Neural cell (in vitro differentiated cells): ENCODE data around the gene PTK7. TPM values are rescaled to one million over a fixed set of nuclear protein-coding genes. Genes with fewer than 3 reads are reported as not detected.

Source experiments
- H2AFZ ChIP-seq: fragments of 200-600, 300-800 bp; sonication (generic), shearing (Covaris generic); 2 replicates; pipeline ENCODE4 v1.6.0; 2014; ENCODE audit warnings: low read depth, mild to moderate bottlenecking, antibody characterized with exemption, low read length, moderate library complexity
- H3F3A ChIP-seq: fragments of 200-600 bp; shearing (Covaris generic); 2 replicates; pipeline ENCODE4 v1.6.1; 2016; ENCODE audit warnings: mild to moderate bottlenecking, moderate library complexity, mixed read lengths, antibody characterized with exemption, low read length; ENCODE audit not compliant: insufficient read depth, poor library complexity, severe bottlenecking
- H3K27ac ChIP-seq: fragments of 200-600, 300-800 bp; sonication (generic), shearing (Covaris generic); 2 replicates; pipeline ENCODE4 v1.5.1; 2014; ENCODE audit warnings: mild to moderate bottlenecking, low read length, moderate library complexity
- H3K27me3 ChIP-seq: fragments of 300-800, 200-600 bp; sonication (generic), shearing (Covaris generic); 2 replicates; pipeline ENCODE4 v1.6.0; 2014; ENCODE audit warnings: mild to moderate bottlenecking, low read depth, low read length, moderate library complexity; ENCODE audit not compliant: insufficient read depth
- H3K36me3 ChIP-seq: fragments of 300-800, 200-600 bp; sonication (generic), shearing (Covaris generic); 2 replicates; pipeline ENCODE4 v1.5.1; 2014; ENCODE audit warnings: mild to moderate bottlenecking, antibody characterized with exemption, low read length, moderate library complexity; ENCODE audit not compliant: insufficient read depth
- H3K4me2 ChIP-seq: fragments of 300-800, 200-600 bp; sonication (generic), shearing (Covaris generic); 2 replicates; pipeline ENCODE4 v1.6.0; 2014; ENCODE audit warnings: mild to moderate bottlenecking, low read length
- H3K4me3 ChIP-seq: fragments of 300-800, 200-600 bp; sonication (generic), shearing (Covaris generic); 2 replicates; pipeline ENCODE4 v1.5.1; 2014; ENCODE audit warnings: mild to moderate bottlenecking, low read length, moderate library complexity
- H3K79me2 ChIP-seq: fragments of 200-600 bp; shearing (Covaris generic); replicated peaks from 2 replicates; pipeline ENCODE4 v1.6.0; 2014; ENCODE audit warnings: mild to moderate bottlenecking, low read length, moderate library complexity; ENCODE audit not compliant: insufficient read depth
- H3K9ac ChIP-seq: fragments of 300-800, 200-600 bp; sonication (generic), shearing (Covaris generic); 2 replicates; pipeline ENCODE4 v1.6.1; 2016; ENCODE audit warnings: mild to moderate bottlenecking, low read length, mixed read lengths
- H3K9me2 ChIP-seq: fragments of 200-600 bp; shearing (Covaris generic); 2 replicates; pipeline ENCODE4 v1.6.1; 2016; ENCODE audit warnings: mild to moderate bottlenecking, low read length, mixed read lengths; ENCODE audit not compliant: insufficient read depth
- H3K9me3 ChIP-seq: fragments of 200-600, 300-800 bp; sonication (generic), shearing (Covaris generic); 2 replicates; pipeline ENCODE4 v1.6.1; 2016; ENCODE audit warnings: mild to moderate bottlenecking, mixed run types, low read length, moderate library complexity, mixed read lengths
- H4K20me1 ChIP-seq: fragments of 200-600 bp; shearing (Covaris generic); 2 replicates; pipeline ENCODE4 v1.6.1; 2016; ENCODE audit warnings: mild to moderate bottlenecking, mixed run types; ENCODE audit not compliant: insufficient read depth
- EP300 ChIP-seq: fragments of 450-650 bp; conservative IDR thresholded peaks from 2 replicates; pipeline ENCODE4 v1.6.1; 2014; ENCODE audit warnings: antibody characterized with exemption, mild to moderate bottlenecking, moderate library complexity; ENCODE audit not compliant: poor library complexity, severe bottlenecking
- EZH2 ChIP-seq: fragments of 200-600, 300-800 bp; shearing (Covaris generic), sonication (generic); IDR thresholded peaks from 2 replicates; pipeline ENCODE4 v1.6.1; 2014; ENCODE audit warnings: antibody characterized with exemption, low read length, borderline replicate concordance, mild to moderate bottlenecking; ENCODE audit not compliant: insufficient read depth, poor library complexity, severe bottlenecking
- MXI1 ChIP-seq: fragments of 450-650 bp; conservative IDR thresholded peaks from 2 replicates; pipeline ENCODE4 v1.6.1; 2014; ENCODE audit warnings: antibody characterized with exemption, mild to moderate bottlenecking; ENCODE audit not compliant: poor library complexity, severe bottlenecking
- POLR2AphosphoS5 ChIP-seq: IDR thresholded peaks from 2 replicates; pipeline ENCODE4 v1.6.1; 2012
- RAD21 ChIP-seq: fragments of 450-650 bp; conservative IDR thresholded peaks from 2 replicates; pipeline ENCODE4 v1.6.1; 2014; ENCODE audit warnings: antibody characterized with exemption, mild to moderate bottlenecking, moderate library complexity
- SMC3 ChIP-seq: fragments of 450-650 bp; conservative IDR thresholded peaks from 2 replicates; pipeline ENCODE4 v1.6.1; 2014; ENCODE audit warnings: antibody characterized with exemption, mild to moderate bottlenecking, moderate library complexity; ENCODE audit not compliant: poor library complexity
- TAF1 ChIP-seq: IDR thresholded peaks from 2 replicates; pipeline ENCODE4 v1.6.1; 2012; ENCODE audit warnings: low read depth
- polyA plus RNA-seq: library from polyadenylated mRNA; depleted of rRNA; stranded (reverse); fragments of >200 nt; gene quantifications from 2 replicates; pipeline ENCODE4 v1.2.3, GENCODE V29; 2014
- TF ChIP-seq, protein P1 (sequence below): IDR thresholded peaks from 2 replicates; pipeline ENCODE4 v1.6.1; 2012; ENCODE audit warnings: borderline replicate concordance
- TF ChIP-seq, protein P2 (sequence below): fragments of 450-650 bp; IDR thresholded peaks from 2 replicates; pipeline ENCODE4 v1.5.1; 2014; ENCODE audit warnings: antibody characterized with exemption, mild to moderate bottlenecking, moderate library complexity; ENCODE audit not compliant: poor library complexity, severe bottlenecking

Gene PTK7
- polyA plus RNA-seq, 1 donor from 2014 or later: 32.5 TPM

DNA sequence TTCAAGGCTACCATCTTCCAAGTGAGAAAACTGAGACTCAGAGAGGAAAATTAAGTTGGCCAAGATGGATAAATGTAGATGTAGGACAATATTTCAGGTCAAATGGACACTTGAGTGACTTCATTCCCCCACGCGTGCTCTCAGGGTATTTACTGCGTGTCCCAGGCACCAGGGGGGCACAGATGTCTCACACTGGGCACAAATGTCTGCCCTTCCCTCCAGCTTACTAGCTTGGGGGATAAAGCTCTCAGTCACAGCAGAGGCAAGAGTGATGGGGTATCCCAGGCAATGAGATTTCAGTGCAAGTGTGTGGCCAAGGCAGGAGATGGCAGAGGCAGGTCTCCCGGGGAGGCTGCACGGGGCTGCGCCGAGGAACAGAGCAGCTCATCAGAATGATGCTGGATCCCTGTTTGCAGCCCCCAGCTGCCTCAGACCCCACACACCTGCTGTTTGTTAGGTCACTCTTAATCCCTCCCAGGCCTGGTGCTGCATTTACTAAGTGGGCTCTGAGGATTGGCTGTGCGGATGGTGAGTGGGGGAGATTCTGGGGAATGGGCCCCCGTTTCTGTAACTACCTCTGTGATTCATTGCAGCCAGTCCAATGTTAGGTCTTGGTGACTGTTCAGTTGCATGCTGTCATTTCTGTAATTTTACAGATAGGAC lies 44.1 kb downstream of the PTK7 start:
- Histone ChIP-seq H3K27ac (no peak overlapping the region), H3K9me2 (no peaks in the 10 kb centered on the region), H3K9ac (no peak overlapping the region), H3K79me2 (no peaks in the 10 kb centered on the region), H2AFZ (no peak overlapping the region), H3K27me3 (no peaks in the 10 kb centered on the region), H3K4me2 (no peak overlapping the region), H3K4me3 (no peak overlapping the region), H4K20me1 (no peaks in the 10 kb centered on the region), H3F3A (no peaks in the 10 kb centered on the region), H3K9me3 (no peaks in the 10 kb centered on the region), H3K36me3 (no peaks in the 10 kb centered on the region)
- TF ChIP-seq EZH2: no peak
- no peak for TF ChIP-seq EP300
- no peak for TF ChIP-seq SMC3
- TF ChIP-seq, protein P1, sequence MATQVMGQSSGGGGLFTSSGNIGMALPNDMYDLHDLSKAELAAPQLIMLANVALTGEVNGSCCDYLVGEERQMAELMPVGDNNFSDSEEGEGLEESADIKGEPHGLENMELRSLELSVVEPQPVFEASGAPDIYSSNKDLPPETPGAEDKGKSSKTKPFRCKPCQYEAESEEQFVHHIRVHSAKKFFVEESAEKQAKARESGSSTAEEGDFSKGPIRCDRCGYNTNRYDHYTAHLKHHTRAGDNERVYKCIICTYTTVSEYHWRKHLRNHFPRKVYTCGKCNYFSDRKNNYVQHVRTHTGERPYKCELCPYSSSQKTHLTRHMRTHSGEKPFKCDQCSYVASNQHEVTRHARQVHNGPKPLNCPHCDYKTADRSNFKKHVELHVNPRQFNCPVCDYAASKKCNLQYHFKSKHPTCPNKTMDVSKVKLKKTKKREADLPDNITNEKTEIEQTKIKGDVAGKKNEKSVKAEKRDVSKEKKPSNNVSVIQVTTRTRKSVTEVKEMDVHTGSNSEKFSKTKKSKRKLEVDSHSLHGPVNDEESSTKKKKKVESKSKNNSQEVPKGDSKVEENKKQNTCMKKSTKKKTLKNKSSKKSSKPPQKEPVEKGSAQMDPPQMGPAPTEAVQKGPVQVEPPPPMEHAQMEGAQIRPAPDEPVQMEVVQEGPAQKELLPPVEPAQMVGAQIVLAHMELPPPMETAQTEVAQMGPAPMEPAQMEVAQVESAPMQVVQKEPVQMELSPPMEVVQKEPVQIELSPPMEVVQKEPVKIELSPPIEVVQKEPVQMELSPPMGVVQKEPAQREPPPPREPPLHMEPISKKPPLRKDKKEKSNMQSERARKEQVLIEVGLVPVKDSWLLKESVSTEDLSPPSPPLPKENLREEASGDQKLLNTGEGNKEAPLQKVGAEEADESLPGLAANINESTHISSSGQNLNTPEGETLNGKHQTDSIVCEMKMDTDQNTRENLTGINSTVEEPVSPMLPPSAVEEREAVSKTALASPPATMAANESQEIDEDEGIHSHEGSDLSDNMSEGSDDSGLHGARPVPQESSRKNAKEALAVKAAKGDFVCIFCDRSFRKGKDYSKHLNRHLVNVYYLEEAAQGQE: no peak
- no peak for TF ChIP-seq MXI1
- TF ChIP-seq POLR2AphosphoS5: no peak
- TF ChIP-seq, protein P2, sequence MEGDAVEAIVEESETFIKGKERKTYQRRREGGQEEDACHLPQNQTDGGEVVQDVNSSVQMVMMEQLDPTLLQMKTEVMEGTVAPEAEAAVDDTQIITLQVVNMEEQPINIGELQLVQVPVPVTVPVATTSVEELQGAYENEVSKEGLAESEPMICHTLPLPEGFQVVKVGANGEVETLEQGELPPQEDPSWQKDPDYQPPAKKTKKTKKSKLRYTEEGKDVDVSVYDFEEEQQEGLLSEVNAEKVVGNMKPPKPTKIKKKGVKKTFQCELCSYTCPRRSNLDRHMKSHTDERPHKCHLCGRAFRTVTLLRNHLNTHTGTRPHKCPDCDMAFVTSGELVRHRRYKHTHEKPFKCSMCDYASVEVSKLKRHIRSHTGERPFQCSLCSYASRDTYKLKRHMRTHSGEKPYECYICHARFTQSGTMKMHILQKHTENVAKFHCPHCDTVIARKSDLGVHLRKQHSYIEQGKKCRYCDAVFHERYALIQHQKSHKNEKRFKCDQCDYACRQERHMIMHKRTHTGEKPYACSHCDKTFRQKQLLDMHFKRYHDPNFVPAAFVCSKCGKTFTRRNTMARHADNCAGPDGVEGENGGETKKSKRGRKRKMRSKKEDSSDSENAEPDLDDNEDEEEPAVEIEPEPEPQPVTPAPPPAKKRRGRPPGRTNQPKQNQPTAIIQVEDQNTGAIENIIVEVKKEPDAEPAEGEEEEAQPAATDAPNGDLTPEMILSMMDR: no peak
- TF ChIP-seq TAF1: no peak
- no peak for TF ChIP-seq RAD21

DNA sequence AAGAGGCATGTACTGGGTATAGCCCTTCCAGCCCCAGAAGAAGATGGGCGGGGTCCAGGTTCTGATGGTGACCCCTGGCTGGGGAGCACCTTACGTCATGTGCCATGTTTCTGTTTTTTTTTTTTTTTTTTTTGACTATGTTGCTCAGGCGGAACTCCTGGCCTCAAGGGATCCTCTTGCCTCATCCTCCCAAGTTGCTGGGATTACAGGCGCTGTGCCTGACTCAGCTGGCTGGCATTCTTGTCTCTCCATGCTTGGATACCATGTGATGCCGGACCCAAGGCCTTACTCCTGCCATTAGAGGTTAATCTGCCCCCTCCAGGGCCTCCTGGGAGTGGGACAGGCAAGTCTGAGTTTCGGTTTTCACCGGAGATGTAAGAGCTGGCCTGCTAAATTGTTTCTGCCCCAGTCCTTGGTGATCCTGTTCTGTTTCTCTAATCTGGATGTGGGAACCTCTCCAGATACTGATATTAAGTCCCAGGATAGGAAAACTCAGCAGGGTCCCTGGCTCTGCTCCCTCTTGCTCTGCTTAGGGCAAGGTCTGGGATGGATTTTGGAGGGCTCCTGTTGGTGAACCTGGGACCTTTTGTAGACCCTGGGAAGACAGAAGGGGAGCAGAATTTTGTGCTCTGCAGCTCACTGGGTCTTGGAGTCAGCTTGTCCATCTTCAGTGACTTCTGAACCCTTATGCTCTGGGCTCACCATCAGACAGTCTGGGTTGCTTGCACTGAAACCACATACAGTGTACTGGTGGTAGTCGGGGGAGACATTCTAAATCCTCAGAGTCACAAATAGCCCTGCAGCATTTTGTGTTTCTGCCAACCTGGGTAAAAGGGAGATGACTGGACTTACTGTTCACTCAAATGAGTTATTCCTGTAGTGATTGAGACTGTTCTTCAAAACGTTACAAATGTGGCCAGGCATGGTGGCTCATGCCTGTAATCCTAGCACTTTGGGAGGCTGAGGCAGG lies 45.1 kb downstream of the PTK7 start:
- H3K36me3 ChIP-seq: no peaks in the 10 kb centered on the region
- H3K9me3 ChIP-seq: no peaks in the 10 kb centered on the region
- H3K9ac ChIP-seq: no peak overlapping the region
- no peak overlapping the region for H3K4me2 ChIP-seq
- H2AFZ ChIP-seq: no peak overlapping the region
- H3K27ac ChIP-seq: no peak overlapping the region
- no peaks in the 10 kb centered on the region for H3K9me2 ChIP-seq
- no peak overlapping the region for H3K4me3 ChIP-seq
- H3K79me2 ChIP-seq: no peaks in the 10 kb centered on the region
- no peaks in the 10 kb centered on the region for H4K20me1 ChIP-seq
- H3K27me3 ChIP-seq: no peaks in the 10 kb centered on the region
- no peaks in the 10 kb centered on the region for H3F3A ChIP-seq
- TF ChIP-seq SMC3 (no peak), EP300 (no peak), TAF1 (no peak), MXI1 (no peak)
- TF ChIP-seq, protein P2: no peak
- TF ChIP-seq, protein P1: no peak
